Measurements from ENCODE around the gene ZBTB7B. TPM values are rescaled to one million over a fixed set of nuclear protein-coding genes. Genes with fewer than 3 reads are reported as not detected.
A peak's percentile ranks its signal among the peaks of the same experiment; 100 is the strongest.

The ZBTB7B gene
- 10 to 100 TPM; 45.6 to 82.5 (median 53.4) TPM for total RNA-seq

DNA sequence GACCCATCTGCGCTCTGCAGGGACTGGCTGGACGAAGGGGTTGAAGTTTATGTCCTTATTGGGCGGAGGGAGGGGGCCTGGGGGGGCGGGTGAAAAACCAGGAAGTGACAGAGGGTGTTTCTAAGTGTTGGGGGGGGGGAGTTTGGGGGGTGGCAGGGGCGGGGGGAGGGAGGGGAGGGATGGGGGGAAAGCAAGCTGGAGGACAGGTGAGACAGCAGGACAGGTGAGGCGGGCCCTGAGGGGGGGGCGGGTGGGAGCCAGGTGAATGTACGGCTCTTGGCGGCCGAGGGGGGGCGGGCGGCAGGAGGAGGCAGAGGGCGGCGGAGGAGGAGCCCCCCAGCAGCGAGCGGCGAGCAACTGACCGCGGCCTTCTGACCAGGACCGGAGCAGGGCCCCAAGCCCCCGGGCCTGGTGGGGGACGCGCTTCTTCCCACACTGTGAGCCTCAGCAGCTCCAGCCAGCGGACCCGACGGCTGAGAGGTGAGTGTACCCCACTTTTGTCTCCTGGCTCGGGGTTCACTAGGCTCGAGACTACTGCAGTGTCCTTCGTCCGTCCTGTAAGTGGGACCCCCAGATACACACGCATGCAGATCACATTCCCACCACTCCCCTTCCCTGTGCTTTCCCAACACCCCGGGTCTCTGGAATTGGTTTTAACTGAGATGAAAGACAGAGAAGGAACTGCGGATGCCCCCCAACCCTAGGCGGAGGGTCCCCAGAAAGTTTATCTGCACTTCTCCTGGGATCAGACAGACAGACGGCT, at the start of gene ZBTB7B:
Gene ZBTB7B (plus strand): TSS at position 339 of the 763 bp plus-strand sequence. CDS start 11,859 bp downstream, outside the sequence.
- no peaks in the 10 kb centered on the region for H3K9me3 ChIP-seq
- intact Hi-C loops (cut with DNase I; ENCODE audit: low total_unique reads) = no loop called here
- no peaks in the 10 kb centered on the region for H3K27me3 ChIP-seq
- no peak for DNase-seq (ENCODE audit: low spot score in 2 of 2)
- H3K27ac ChIP-seq = peak within 1 kb of the TSS; percentile 98 to 99
- TF ChIP-seq, protein P1, sequence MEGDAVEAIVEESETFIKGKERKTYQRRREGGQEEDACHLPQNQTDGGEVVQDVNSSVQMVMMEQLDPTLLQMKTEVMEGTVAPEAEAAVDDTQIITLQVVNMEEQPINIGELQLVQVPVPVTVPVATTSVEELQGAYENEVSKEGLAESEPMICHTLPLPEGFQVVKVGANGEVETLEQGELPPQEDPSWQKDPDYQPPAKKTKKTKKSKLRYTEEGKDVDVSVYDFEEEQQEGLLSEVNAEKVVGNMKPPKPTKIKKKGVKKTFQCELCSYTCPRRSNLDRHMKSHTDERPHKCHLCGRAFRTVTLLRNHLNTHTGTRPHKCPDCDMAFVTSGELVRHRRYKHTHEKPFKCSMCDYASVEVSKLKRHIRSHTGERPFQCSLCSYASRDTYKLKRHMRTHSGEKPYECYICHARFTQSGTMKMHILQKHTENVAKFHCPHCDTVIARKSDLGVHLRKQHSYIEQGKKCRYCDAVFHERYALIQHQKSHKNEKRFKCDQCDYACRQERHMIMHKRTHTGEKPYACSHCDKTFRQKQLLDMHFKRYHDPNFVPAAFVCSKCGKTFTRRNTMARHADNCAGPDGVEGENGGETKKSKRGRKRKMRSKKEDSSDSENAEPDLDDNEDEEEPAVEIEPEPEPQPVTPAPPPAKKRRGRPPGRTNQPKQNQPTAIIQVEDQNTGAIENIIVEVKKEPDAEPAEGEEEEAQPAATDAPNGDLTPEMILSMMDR (IDR thresholded peaks at IDR 0.05) = peak in 2 of 3 donors; percentile 8 to 14
- TF ChIP-seq POLR2A (IDR thresholded peaks at IDR 0.05) (no peak), POLR2AphosphoS5 (IDR thresholded peaks at IDR 0.05) (no peak)
- H3K36me3 ChIP-seq = no peaks in the 10 kb centered on the region
- H3K4me3 ChIP-seq = peak within 1 kb of the TSS; percentile 89 to 95 (median 89)
- H3K4me1 ChIP-seq = peaks cover 20 to 43% of the 10 kb centered on the region in 2 donors

DNA sequence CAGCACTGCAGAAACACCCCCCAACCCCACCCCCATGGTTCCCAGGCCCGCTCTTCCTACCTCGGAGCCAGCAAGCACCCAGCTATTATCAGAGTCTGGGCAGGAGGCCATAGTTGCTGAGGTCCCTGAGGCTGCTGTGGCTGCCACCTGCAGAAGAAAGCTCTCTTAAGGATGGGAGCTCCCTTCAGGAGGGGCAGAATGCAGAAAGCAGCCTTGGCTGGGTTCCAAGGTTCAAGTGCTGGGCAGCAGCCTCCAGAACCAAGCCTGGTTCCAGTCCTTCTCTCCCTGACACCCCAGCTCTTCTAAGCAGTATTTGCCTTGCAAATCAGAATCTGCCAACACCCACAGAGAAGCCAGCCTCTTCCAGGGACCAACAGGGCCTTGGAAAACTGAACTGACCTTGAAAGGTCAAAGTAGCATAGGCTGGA, 49.0 kb upstream of the ZBTB7B start:
- DNase-seq (ENCODE audit: low spot score in 2 of 2) = no peak
- no peaks in the 10 kb centered on the region for H3K9me3 ChIP-seq
- H3K4me1 ChIP-seq = peaks cover 0 to 23% of the 10 kb centered on the region in 2 donors
- no peaks in the 10 kb centered on the region for H3K36me3 ChIP-seq
- peak overlapping the region in 1 of 3 donors; percentile 29 for H3K4me3 ChIP-seq
- TF ChIP-seq POLR2AphosphoS5 (IDR thresholded peaks at IDR 0.05) (no peak), POLR2A (IDR thresholded peaks at IDR 0.05) (no peak)
- TF ChIP-seq, protein P1 (IDR thresholded peaks at IDR 0.05) = no peak
- no peak overlapping the region for H3K27ac ChIP-seq
- intact Hi-C loops (cut with DNase I; ENCODE audit: low total_unique reads) = loop anchor here (10.0 kb wide), 1 partner anchor 111 kb away; the partner anchor contains the start of gene EFNA4
- H3K27me3 ChIP-seq = no peaks in the 10 kb centered on the region

DNA sequence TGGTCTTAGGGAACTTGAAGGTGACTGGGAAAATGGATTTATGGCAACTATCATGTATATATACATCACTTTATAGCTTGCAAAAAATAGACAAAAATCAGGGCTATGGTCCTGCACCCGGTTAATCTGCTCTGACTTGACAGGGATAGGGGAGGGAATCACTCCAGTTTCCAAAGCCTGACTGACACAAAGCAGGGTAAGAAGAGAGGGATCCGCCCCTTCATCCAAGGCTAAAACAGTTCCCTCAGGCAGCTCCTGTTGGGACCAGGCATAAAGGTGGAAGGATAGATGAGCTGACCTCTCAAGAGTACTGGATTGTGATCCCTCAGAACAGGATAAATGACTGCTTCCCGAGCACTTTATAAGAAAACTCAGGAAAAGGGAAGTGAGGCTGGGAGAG, 48.1 kb upstream of the ZBTB7B start:
- Histone ChIP-seq H3K4me3 (peak overlapping the region; percentile 52 to 64 (median 55)), H3K27me3 (no peaks in the 10 kb centered on the region), H3K4me1 (peaks cover 0 to 23% of the 10 kb centered on the region in 2 donors), H3K36me3 (no peaks in the 10 kb centered on the region), H3K27ac (peak overlapping the region; percentile 76 to 77), H3K9me3 (no peaks in the 10 kb centered on the region)
- DNase-seq (ENCODE audit: low spot score in 2 of 2) = no peak
- intact Hi-C loops (cut with DNase I; ENCODE audit: low total_unique reads) = loop anchor here (10.0 kb wide), 1 partner anchor 110 kb away; the partner anchor contains the start of gene EFNA4
- TF ChIP-seq POLR2A (IDR thresholded peaks at IDR 0.05) (no peak), POLR2AphosphoS5 (IDR thresholded peaks at IDR 0.05) (no peak)
- TF ChIP-seq, protein P1 (IDR thresholded peaks at IDR 0.05) = no peak

DNA sequence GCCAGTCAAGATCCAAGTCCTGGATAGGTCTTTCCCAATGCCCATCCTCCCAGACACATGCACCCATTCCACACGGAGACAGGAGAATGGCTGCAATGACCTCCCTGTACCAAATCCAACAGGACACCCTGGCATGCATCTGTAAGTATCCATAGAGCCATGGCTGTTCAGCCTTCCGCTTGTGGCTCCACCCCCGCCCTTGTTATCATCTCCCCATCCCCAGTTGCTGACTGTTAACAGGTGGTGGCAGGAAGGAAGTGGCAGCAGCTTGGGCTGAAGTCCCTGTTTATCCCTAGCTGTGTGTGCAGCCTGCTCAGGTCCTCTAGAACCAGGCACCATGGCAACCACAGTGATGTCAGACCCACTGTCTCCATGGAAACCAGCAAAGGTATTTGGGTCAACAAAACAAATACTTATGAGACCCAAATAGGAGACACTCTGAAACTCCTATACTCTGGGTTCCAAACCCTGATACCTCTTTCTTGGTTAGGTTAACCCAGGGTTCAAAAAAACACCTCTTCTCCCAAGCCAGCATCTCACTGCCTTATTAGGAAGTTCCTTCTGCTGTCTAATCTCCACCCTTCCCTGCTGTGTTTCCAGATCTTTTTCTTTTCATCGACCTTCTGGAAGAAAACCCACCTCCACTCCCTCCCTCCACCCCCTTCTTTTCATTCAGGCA, 47.4 kb upstream of the ZBTB7B start:
- DNase-seq (ENCODE audit: low spot score in 2 of 2) = peak in 1 of 2 donors; percentile 71
- TF ChIP-seq POLR2AphosphoS5 (IDR thresholded peaks at IDR 0.05) (no peak), POLR2A (IDR thresholded peaks at IDR 0.05) (no peak)
- TF ChIP-seq, protein P1 (IDR thresholded peaks at IDR 0.05) = no peak
- intact Hi-C loops (cut with DNase I; ENCODE audit: low total_unique reads) = loop anchor here (10.0 kb wide), 1 partner anchor 110 kb away; the partner anchor contains the start of gene EFNA4

More for the DNA sequence above, 47.4 kb upstream of the ZBTB7B start:
- no peaks in the 10 kb centered on the region for H3K36me3 ChIP-seq
- H3K9me3 ChIP-seq = no peaks in the 10 kb centered on the region
- no peaks in the 10 kb centered on the region for H3K27me3 ChIP-seq
- H3K4me3 ChIP-seq = peak overlapping the region; percentile 52 to 64 (median 55)
- peak overlapping the region; percentile 76 to 77 for H3K27ac ChIP-seq
- H3K4me1 ChIP-seq = peaks cover 0 to 23% of the 10 kb centered on the region in 2 donors
